IMR-90 (cell line): Measurements from ENCODE around the gene RFC3.

Experiments
- CTCF ChIP-seq: conservative IDR thresholded peaks from 2 replicates; pipeline ENCODE4 v1.5.1; 2012; ENCODE audit warnings: mild to moderate bottlenecking, low read depth, low read length, improper control_type of control experiment
- POLR2A ChIP-seq: IDR thresholded peaks from 2 replicates; pipeline ENCODE4 v1.6.1; 2012; ENCODE audit warnings: mild to moderate bottlenecking, low read depth, low read length

- TF ChIP-seq CTCF: no peak
- TF ChIP-seq POLR2A: no peak
Observed at GRCh38 chr13:33860526-33860925, 42.6 kb downstream of the RFC3 start.
